GM10266 (cell line): Measurements from ENCODE around the gene NOXRED1.

Experiments
- DNase-seq: peaks from one replicate; pipeline ENCODE4 v3.0.0; 2012; ENCODE audit errors: extremely low spot score
- TF ChIP-seq, protein P1 (sequence below): IDR thresholded peaks from 2 replicates; pipeline ENCODE4 v1.5.1; 2012; ENCODE audit warnings: mild to moderate bottlenecking, low read depth; ENCODE audit not compliant: control insufficient read depth, insufficient read depth; ENCODE audit errors: missing control alignments

The NOXRED1 gene

DNA sequence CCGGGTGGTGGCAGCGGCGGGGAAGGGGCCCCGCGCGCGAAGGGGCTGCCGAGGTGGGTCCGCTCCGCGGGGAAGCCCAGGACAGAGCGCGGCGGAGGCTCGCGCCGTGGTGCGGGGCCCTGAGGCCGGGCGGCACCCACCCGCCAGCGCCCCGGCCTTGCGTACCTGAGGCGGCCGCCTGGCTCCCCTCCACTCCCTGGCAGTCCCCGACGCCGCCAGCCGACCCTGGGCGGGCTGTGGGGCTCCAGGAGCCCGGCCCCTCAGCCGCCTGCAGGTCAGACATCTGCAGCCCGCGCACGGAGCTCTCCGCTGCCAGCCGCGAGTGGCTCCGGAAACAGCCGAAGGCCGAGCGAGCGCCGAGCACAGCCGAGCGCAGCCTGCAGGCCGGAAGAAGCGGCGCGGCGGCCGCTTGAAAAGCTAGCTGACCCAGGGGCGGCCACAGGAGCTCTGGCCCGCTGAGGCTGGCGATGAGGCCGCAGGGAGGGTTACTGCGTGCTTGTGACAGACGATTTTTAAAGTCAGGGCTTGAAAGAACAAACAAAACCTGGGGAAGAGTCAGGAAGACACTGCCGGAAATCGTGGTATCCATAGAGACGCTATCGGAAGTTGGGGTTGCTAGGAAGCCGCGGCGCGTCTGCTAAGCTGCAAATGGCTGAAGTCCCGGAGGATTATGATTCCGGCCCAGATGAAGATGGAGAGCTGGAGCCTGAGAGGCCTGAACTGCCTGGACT, 46.4 kb downstream of the NOXRED1 start, which contains the start of the genes SAMD15 and TMED8:
SAMD15 (plus strand) TSS at position 609 of the 731 bp plus-strand sequence; CDS start at position 649, 40 bp downstream.
TMED8 (minus strand) TSS at position 324 of the 731 bp plus-strand sequence; CDS start at position 283, 41 bp downstream.
- TF ChIP-seq, protein P1, sequence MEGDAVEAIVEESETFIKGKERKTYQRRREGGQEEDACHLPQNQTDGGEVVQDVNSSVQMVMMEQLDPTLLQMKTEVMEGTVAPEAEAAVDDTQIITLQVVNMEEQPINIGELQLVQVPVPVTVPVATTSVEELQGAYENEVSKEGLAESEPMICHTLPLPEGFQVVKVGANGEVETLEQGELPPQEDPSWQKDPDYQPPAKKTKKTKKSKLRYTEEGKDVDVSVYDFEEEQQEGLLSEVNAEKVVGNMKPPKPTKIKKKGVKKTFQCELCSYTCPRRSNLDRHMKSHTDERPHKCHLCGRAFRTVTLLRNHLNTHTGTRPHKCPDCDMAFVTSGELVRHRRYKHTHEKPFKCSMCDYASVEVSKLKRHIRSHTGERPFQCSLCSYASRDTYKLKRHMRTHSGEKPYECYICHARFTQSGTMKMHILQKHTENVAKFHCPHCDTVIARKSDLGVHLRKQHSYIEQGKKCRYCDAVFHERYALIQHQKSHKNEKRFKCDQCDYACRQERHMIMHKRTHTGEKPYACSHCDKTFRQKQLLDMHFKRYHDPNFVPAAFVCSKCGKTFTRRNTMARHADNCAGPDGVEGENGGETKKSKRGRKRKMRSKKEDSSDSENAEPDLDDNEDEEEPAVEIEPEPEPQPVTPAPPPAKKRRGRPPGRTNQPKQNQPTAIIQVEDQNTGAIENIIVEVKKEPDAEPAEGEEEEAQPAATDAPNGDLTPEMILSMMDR: peak; percentile 31
- DNase-seq: peak; percentile 93

DNA sequence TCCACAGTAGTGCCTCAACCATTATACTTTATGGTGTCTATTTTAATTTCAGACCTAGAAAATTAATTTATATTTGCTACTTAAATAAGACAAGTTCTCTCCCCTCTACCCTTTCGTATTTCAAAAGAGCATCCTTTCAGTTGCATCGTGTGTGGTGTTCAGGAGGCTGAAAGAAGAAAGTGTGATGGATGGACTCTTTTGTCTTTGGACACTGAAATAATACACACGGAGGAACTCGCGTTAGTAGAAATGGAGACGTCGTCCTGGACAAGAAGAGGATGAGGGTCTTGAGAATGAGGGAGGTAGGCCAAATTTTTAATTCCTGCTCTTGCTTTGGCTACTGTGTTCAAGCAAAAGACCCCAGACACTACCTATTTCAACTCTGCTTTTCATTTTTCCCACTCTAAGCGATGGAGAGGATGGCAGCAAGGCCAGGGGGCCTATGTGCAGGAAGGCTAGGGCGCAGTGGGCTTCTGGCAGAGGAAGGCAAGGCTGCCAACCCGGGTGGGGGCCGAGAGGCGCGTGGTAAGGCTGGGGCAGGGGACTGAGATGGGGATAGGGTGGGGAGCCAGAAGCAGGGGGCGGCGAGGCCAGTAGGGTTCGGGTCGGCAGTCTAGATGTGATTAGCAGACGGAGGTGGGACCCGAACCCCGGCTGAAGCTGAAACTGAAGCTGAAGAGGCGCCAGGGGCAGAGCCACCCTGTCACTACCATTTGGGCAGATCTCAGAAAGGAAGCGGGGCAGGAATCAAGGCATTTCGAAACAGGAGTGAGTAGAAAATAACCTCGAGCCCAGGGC, 47.2 kb downstream of the NOXRED1 start:
- TF ChIP-seq, protein P1: no peak
- DNase-seq: peak; percentile 48

DNA sequence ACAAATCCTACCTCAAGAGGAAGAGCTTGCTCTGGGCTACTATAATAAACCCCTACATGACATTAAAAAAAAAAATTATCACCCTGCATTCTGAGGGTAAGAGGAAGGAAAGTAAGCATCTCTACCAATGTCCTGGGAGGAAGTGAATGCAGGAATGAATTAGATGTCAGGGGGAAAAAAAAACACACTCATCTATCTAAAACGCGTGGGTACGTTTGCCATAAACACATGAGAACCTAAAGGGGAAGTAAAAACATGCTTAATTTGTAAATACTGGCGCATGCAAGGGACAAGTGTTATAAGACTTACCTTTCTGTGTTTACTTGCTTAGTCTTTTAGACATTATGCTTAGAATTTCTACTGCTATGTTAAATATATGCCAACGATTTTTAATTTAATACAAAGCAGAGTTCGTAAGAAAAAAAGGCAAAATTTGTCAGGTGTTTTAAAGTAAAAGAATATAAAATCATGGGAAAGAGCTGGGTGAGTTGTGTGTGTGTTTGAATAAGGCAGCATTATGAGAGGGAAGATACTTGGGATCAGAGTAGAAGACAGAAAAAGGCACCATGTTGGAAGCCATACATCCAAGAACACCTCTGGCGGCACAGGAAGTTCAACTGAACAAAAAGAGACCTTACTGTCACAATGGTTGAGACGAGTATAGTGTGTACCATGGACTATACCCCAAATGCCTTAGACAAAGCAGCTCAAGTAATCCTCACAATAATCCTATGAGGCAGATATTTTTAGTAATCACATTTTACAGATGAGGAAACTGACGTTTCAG, 48.0 kb downstream of the NOXRED1 start:
- DNase-seq: peak; percentile 35

DNA sequence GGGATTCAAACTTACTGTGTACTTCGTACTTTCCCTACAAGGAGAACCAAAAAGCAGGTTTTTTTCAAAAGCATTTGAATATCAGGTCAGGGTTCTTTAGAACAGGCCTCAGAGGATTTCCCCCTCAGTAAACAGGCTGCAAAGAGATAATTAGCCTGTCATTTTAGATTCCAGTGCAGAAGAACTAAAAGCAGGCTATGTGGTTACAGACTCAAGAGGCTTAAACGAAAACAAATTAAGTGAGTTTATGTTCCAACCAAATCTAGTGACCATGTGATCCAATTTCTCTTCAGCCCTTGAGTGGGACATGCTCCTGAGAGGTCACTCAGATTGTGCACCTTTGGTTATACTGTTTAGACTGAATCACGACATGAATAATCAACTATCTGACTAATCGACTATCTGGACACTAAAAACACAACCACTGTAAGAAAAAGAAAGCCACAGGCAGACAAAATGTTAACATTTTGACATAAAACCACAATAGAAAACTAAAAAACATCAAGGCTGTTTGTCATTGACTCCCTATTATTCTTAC, 51.0 kb downstream of the NOXRED1 start:
- DNase-seq: peak; percentile 55
- TF ChIP-seq, protein P1: no peak

More for the DNA sequence above, 48.0 kb downstream of the NOXRED1 start:
- TF ChIP-seq, protein P1: no peak

DNA sequence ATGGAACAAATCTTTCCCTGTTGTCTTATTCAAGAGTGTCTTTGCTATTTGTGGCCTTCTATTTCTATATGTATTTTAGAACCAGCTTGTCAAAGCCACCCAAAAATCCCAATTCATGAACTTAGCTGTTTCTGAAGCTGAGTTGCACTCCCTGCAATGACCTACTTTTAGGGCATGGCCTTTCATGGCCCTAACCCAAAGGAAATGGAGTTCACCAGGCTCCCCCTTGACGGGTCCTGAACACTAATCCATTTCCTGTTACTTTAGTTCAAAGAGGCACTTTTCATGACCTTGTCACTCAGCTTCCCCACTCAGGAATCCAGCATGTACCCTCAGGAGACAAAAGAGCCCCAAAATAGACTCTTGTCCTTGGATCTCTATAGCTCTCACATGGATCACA, 54.0 kb downstream of the NOXRED1 start:
- TF ChIP-seq, protein P1: no peak
- DNase-seq: no peak

DNA sequence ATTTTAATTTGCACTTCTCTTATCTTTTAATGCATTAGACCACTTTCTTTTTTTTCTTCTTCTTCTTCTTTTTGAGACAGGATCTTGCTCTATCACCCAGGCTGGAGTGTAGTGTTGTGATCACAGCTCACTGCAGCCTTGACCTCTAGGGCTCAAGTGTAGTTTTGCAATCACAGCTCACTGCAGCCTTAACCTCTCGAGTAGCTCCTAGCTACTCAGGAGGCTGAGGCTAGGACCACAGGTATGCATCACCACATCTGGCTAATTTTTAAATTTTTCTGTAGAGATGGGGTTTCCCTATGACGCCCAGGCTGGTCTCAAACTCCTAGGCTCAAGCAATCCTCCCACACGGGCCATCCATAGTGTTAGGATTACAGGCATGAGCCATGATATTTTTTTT, 59.2 kb downstream of the NOXRED1 start:
- TF ChIP-seq, protein P1: no peak
- no peak for DNase-seq
